Testis (tissue), 3 donors: ENCODE measurements around the gene MCEE. TPM values are rescaled to one million over a fixed set of nuclear protein-coding genes. Genes with fewer than 3 reads are reported as not detected.

Experiments used
- DNase-seq: peaks from one replicate; pipeline ENCODE4 v3.0.0-alpha.2; 2019
- H3K27ac ChIP-seq, 2 donors: fragments of 200-600 bp; sonication (generic); one replicate each; pipeline ENCODE4 v1.5.1; 2019
- H3K27me3 ChIP-seq: fragments of 200-600 bp; sonication (generic); one replicate; pipeline ENCODE4 v1.5.1; 2019
- H3K36me3 ChIP-seq: fragments of 200-600 bp; sonication (generic); one replicate; pipeline ENCODE4 v1.5.1; 2017; ENCODE audit warnings: low read depth; ENCODE audit errors: missing control alignments
- H3K4me1 ChIP-seq: fragments of 200-600 bp; sonication (generic); one replicate; pipeline ENCODE4 v1.5.1; 2019
- H3K4me3 ChIP-seq, 2 donors: fragments of 200-600 bp; sonication (generic); one replicate each; pipeline ENCODE4 v1.5.1; 2017 to 2019
- H3K9me3 ChIP-seq: fragments of 200-600 bp; sonication (generic); one replicate; pipeline ENCODE4 v1.5.1; 2017
- CTCF ChIP-seq, 3 experiments: fragments of 450-650 bp in 2 of 3; fragments of 200-600 bp in 1 of 3; sonication (generic) in 1 of 3; IDR thresholded peaks; one replicate each; pipeline ENCODE4 v1.5.1; 2016 to 2019; ENCODE audit warnings: antibody characterized with exemption in 3 of 3, mild to moderate bottlenecking in 2 of 3, moderate library complexity in 1 of 3
- POLR2A ChIP-seq: fragments of 450-650 bp; IDR thresholded peaks from one replicate; pipeline ENCODE4 v1.6.1; 2017; ENCODE audit warnings: antibody characterized with exemption, mild to moderate bottlenecking, moderate library complexity
- WGBS, 2 donors: methylation state at CpG; one replicate each; pipeline ENCODE4 v1.1.5; 2018; 5-methylcytosine and 5-hydroxymethylcytosine counted together
- intact Hi-C: fragments of 100-400 bp; cut with DNase I; formaldehyde crosslinking; loops from one replicate; pipeline ENCODE4 v1.15.1; 2023; ENCODE audit warnings: low total_unique reads
- polyA plus RNA-seq: library from polyadenylated mRNA; stranded (reverse); fragments of 350-450 nt; fragmentation: Illumina TruSeq; extraction: RNeasy Lipid Tissue Mini Kit (QIAGEN cat#74804); gene quantifications from one replicate; pipeline ENCODE4 v1.2.3, GENCODE V29; 2014; ENCODE audit warnings: low read depth, low replicate concordance; ENCODE audit not compliant: insufficient read depth
- total RNA-seq, 2 donors: library from RNA; depleted of rRNA; stranded (reverse); fragments of >200 nt; gene quantifications; one replicate each; pipeline ENCODE4 v1.2.3, GENCODE V29; 2016

Gene MCEE
- total and polyA plus RNA-seq, 3 donors from 2014 or later: 7.7 to 14.6 (median 10.7) TPM

GRCh38 chr2:71125506-71126294 lies 4.3 kb downstream of the MCEE start:
- intact Hi-C loops: no loop called here
- H3K9me3 ChIP-seq: no peaks in the 10 kb centered on the region
- H3K27me3 ChIP-seq: no peaks in the 10 kb centered on the region
- H3K4me3 ChIP-seq: no peak overlapping the region
- peaks cover 8% of the 10 kb centered on the region for H3K4me1 ChIP-seq
- no peak for TF ChIP-seq POLR2A
- no peak for TF ChIP-seq CTCF (IDR thresholded peaks at IDR 0.05)
- WGBS, 2 donors: 88 to 90% methylated on average over 7 of the region's 7 CpGs
- no peaks in the 10 kb centered on the region for H3K36me3 ChIP-seq
- H3K27ac ChIP-seq: no peak overlapping the region
- no peak for DNase-seq

- no peak for DNase-seq
- intact Hi-C loops: no loop called here
- WGBS, 2 donors: 94 to 95% methylated on average over 7 of the region's 7 CpGs
- H3K27ac ChIP-seq: no peak overlapping the region
- no peak overlapping the region for H3K4me3 ChIP-seq
- H3K9me3 ChIP-seq: no peaks in the 10 kb centered on the region
- H3K27me3 ChIP-seq: no peaks in the 10 kb centered on the region
- H3K36me3 ChIP-seq: no peaks in the 10 kb centered on the region
- H3K4me1 ChIP-seq: no peaks in the 10 kb centered on the region
- TF ChIP-seq CTCF (IDR thresholded peaks at IDR 0.05): no peak
- no peak for TF ChIP-seq POLR2A
Measured at GRCh38 chr2:71122387-71123298, 7.4 kb downstream of the MCEE start.

- 93 to 100% methylated on average over 1 of the region's 1 CpG for WGBS, 2 donors
- no peak overlapping the region for H3K27ac ChIP-seq
- intact Hi-C loops: no loop called here
- TF ChIP-seq CTCF (IDR thresholded peaks at IDR 0.05): no peak
- no peaks in the 10 kb centered on the region for H3K27me3 ChIP-seq
- H3K4me1 ChIP-seq: no peaks in the 10 kb centered on the region
- H3K9me3 ChIP-seq: no peaks in the 10 kb centered on the region
- no peak overlapping the region for H3K4me3 ChIP-seq
- no peak for DNase-seq
- no peaks in the 10 kb centered on the region for H3K36me3 ChIP-seq
Measured at GRCh38 chr2:71121479-71121878, 8.6 kb downstream of the MCEE start.

- Histone ChIP-seq H3K4me3 (no peak overlapping the region), H3K9me3 (no peaks in the 10 kb centered on the region), H3K27ac (no peak overlapping the region), H3K27me3 (no peaks in the 10 kb centered on the region), H3K4me1 (no peaks in the 10 kb centered on the region), H3K36me3 (no peaks in the 10 kb centered on the region)
- 82 to 89% methylated on average over 6 of the region's 6 CpGs for WGBS, 2 donors
- TF ChIP-seq CTCF (IDR thresholded peaks at IDR 0.05): no peak
- TF ChIP-seq POLR2A: no peak
- intact Hi-C loops: no loop called here
- DNase-seq: no peak
Measured at GRCh38 chr2:71120195-71120594, 9.8 kb downstream of the MCEE start.
